Measurements from ENCODE around the gene COX7A1. TPM values are rescaled to one million over a fixed set of nuclear protein-coding genes. Genes with fewer than 3 reads are reported as not detected.
"Not testable (repeated sequence)": the region's sequence is repeated elsewhere in the genome, so short reads cannot be mapped to it uniquely, and the experiment has no call there.

Gene COX7A1
- 100 to 1,000 TPM in 2 of 6 experiments, 10 to 100 TPM in 4; 59.8 to 139 (median 85.5) TPM for total RNA-seq (2021; fragmentation: NEBNext Ultra II Directional; extraction: Animal tissue kit (Norgen Biotek cat#: 25700))
- long read RNA-seq, transcript COX7A1-201 (4 exons, 762 nt): major isoform, 97 of 100 reads
- long read RNA-seq, partial matches to known transcripts: 1 of 100 reads
- long read RNA-seq, other reads (novel, unspliced or antisense): 1 of 100 reads

DNA sequence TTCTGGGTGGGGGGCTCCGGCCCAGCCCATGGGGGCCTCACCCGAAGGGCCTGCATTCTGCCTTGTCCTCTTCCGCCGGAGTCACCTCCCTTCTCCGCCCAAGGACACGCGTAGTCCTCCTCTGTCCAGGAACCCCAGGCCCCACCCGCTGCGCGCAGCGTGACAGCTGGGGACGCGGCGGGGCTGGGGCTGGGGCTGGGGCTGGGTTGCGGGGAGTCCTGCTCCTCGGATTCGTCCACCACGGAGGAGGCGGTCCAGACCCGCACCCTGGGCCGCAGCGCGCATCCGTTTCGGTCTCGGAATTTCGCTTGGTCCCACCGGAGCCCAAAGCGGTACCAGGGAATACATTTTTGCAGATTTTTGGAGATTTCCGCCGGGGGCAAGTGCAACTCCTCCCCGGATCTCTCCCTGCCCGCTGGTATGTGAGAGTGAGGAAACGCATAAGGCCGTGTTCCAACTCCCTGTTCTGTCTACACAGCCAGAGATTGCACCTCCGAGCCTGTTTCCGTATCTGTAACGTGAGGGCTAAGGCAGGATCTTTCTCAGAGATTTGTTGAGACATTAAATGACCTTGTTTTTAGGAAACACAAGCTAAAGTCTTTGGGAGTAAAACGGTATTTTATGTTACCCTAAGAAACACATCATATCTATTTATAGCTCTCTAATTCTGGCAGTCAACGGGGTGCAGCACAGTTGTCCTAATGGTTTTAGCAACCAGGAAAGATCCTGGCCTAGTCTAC, at the start of gene COX7A1:
TSS of gene COX7A1 (minus strand) at position 96 of the 740 bp plus-strand sequence. CDS start at position 56, 40 bp downstream.
- peak within 1 kb of the TSS; percentile 85 for H3K27ac Mint-ChIP-seq
- DNase-seq: peak; percentile 45
- peaks cover 38% of the 10 kb centered on the region for H3K4me1 Mint-ChIP-seq (ENCODE audit: low read depth)
- peaks cover 6% of the 10 kb centered on the region for H3K27me3 Mint-ChIP-seq (ENCODE audit: insufficient read depth)
- H3K9me3 Mint-ChIP-seq: no peaks in the 10 kb centered on the region
- TF ChIP-seq, protein P1, sequence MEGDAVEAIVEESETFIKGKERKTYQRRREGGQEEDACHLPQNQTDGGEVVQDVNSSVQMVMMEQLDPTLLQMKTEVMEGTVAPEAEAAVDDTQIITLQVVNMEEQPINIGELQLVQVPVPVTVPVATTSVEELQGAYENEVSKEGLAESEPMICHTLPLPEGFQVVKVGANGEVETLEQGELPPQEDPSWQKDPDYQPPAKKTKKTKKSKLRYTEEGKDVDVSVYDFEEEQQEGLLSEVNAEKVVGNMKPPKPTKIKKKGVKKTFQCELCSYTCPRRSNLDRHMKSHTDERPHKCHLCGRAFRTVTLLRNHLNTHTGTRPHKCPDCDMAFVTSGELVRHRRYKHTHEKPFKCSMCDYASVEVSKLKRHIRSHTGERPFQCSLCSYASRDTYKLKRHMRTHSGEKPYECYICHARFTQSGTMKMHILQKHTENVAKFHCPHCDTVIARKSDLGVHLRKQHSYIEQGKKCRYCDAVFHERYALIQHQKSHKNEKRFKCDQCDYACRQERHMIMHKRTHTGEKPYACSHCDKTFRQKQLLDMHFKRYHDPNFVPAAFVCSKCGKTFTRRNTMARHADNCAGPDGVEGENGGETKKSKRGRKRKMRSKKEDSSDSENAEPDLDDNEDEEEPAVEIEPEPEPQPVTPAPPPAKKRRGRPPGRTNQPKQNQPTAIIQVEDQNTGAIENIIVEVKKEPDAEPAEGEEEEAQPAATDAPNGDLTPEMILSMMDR (IDR thresholded peaks at IDR 0.05): no peak
- peak within 1 kb of the TSS; percentile 84 for H3K4me3 Mint-ChIP-seq
- H3K36me3 Mint-ChIP-seq (ENCODE audit: low read depth): peaks cover 20% of the 10 kb centered on the region

DNA sequence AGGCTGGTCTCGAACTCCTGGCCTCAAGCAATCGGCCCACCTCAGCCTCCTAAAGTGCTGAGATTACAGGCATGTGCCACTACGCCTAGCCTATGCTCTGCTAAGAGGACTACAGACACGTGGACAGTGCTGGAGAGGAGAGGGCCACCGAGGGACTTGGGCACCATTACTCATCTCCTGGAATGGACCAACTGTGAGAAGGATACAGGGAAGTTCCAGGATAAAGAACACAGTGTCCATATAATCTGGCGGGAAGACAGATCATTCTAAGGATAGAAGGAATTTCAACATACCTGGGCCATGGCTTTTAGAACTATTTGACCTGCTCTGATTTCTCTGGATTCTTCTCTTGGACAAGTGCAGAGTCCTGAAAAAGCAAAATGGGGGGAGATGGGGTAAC, 49.4 kb upstream of the COX7A1 start:
- Mint-ChIP-seq H3K9me3 (no peaks in the 10 kb centered on the region), H3K4me1 (ENCODE audit: low read depth) (no peaks in the 10 kb centered on the region), H3K36me3 (ENCODE audit: low read depth) (peaks cover 5% of the 10 kb centered on the region; the same call in 1 of the 2 replicates), H3K27me3 (ENCODE audit: insufficient read depth) (no peaks in the 10 kb centered on the region; the same call in 1 of the 2 replicates), H3K27ac (no peak overlapping the region), H3K4me3 (no peak overlapping the region)
- no peak for DNase-seq
- TF ChIP-seq, protein P1 (IDR thresholded peaks at IDR 0.05): no peak

DNA sequence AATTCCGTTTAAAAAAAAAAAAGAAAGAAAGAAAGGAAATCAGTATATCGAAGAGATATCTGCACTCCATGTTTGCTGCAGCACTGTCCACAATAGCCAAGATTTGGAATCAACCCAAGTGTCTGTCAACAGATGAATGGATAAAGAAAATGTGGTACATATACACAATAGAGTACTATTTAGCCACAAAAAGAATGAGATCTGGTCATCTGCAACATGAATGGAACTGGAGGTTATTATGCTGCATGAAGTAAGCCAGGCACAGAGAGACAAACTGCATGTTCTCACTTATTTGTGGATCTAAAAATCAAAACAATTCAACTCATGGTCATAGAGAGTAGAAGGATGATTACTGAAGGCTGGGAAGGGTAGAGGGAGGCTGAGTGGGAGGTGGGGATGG, 45.9 kb upstream of the COX7A1 start:
- no peak overlapping the region for H3K27ac Mint-ChIP-seq
- H3K9me3 Mint-ChIP-seq: no peaks in the 10 kb centered on the region
- H3K4me1 Mint-ChIP-seq (ENCODE audit: low read depth): no peaks in the 10 kb centered on the region
- TF ChIP-seq, protein P1 (IDR thresholded peaks at IDR 0.05): no peak
- H3K4me3 Mint-ChIP-seq: no peak overlapping the region
- peaks cover 5% of the 10 kb centered on the region; the same call in 1 of the 2 replicates for H3K36me3 Mint-ChIP-seq (ENCODE audit: low read depth)
- no peaks in the 10 kb centered on the region; the same call in none of the 2 replicates for H3K27me3 Mint-ChIP-seq (ENCODE audit: insufficient read depth)
- DNase-seq: no peak

DNA sequence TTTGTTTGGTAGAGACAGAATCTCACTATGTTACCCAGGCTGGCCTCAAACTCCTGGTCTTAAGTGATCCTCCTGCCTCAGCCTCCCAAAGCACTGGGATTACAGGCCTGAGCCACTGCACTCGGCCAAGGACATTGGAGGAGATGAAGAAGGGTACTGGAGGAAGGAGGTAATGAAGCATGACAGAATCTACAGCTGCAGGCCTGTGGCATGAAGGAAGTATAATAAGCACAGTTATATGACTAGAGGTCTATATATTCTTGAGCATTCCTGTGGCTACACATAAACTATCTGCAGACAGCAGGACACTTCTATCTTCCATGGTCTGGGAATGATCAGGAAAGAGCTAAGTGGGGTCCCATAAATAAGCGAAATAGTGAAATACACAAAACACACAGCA, 44.0 kb upstream of the COX7A1 start:
- H3K27me3 Mint-ChIP-seq (ENCODE audit: insufficient read depth): no peaks in the 10 kb centered on the region; the same call in none of the 2 replicates
- TF ChIP-seq, protein P1 (IDR thresholded peaks at IDR 0.05): no peak
- no peak overlapping the region for H3K27ac Mint-ChIP-seq
- H3K4me1 Mint-ChIP-seq (ENCODE audit: low read depth): no peaks in the 10 kb centered on the region
- DNase-seq: no peak
- H3K4me3 Mint-ChIP-seq: no peak overlapping the region
- H3K36me3 Mint-ChIP-seq (ENCODE audit: low read depth): peaks cover 10% of the 10 kb centered on the region; the same call in 1 of the 2 replicates
- H3K9me3 Mint-ChIP-seq: no peaks in the 10 kb centered on the region

DNA sequence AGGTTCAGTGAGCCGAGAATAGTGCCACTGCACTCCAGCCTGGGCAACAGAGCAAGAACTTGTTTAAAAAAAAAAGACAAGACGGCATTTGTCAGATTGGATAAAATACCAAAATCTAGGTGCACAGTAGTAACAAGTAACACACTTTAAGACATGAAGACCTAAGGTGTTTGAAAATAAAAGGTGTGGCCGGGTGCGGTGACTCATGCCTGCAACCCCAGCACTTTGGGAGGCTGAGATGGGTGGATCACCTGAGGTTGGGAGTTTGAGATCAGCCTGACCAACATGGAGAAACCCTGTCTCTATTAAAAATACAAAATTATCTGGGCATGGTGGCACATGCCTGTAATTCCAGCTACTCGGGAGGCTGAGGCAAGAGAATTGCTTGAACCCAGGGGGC, 34.5 kb upstream of the COX7A1 start:
- H3K27me3 Mint-ChIP-seq (ENCODE audit: insufficient read depth); H3K27ac Mint-ChIP-seq; H3K4me3 Mint-ChIP-seq; H3K4me1 Mint-ChIP-seq (ENCODE audit: low read depth); DNase-seq: not testable (repeated sequence)
- Mint-ChIP-seq H3K36me3 (ENCODE audit: low read depth) (peaks cover 25% of the 10 kb centered on the region), H3K9me3 (peaks cover 14% of the 10 kb centered on the region)

DNA sequence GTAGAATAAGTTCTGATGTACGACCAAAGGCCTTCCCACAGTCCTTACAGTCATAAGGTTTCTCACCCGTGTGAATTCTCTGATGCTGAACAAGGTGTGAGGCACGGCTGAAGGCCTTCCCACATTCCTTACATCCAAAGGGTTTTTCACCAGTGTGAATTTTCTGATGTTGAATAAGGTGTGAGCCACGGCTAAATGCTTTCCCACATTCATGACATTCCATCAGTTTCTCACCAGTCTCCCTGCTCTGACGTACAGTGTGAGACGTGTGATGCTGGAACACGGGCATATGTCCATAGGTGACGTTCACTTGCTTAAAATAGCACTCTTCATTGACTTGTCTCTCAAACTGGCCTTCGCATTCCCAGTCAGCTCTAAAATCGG, 31.0 kb upstream of the COX7A1 start:
- no peak overlapping the region for H3K4me3 Mint-ChIP-seq
- no peaks in the 10 kb centered on the region for H3K27me3 Mint-ChIP-seq (ENCODE audit: insufficient read depth)
- TF ChIP-seq, protein P1 (IDR thresholded peaks at IDR 0.05): no peak
- peaks cover 14% of the 10 kb centered on the region for H3K9me3 Mint-ChIP-seq
- peaks cover 20% of the 10 kb centered on the region for H3K36me3 Mint-ChIP-seq (ENCODE audit: low read depth)
- no peak overlapping the region for H3K27ac Mint-ChIP-seq
- H3K4me1 Mint-ChIP-seq (ENCODE audit: low read depth): no peaks in the 10 kb centered on the region; the same call in 1 of the 2 replicates
- no peak for DNase-seq

Data from HFFc6 (cell line).